GM11168 (cell line): ENCODE results near the gene CAMTA1.

Source experiments
- in situ Hi-C: fragments of 300-500 bp; cut with MboI; formaldehyde crosslinking; loops from one replicate; pipeline ENCODE4 v1.12.0; 2022; ENCODE audit warnings: low sequenced_read_pairs; ENCODE audit not compliant: unreplicated experiment

CAMTA1 gene

DNA sequence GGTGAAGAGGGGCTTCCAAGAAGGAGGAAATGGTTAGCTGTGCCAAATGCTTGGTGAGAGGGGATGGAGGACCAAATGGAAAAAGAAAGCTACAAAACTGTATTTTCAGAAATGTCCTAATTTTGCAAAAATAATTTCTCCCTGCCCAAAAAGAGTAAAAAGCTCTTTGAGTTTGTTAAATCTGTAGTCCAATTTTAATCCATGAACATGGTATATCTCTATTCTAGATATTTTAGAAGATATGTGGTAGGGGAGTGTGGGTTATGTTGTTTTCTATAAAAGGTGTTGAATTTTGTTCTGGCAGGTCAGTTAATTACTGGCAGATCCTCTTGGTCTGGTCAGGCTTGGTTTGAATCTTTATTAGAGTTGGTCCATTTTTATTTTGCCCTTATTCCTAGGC, 511.7 kb downstream of the CAMTA1 start:
- in situ Hi-C loops, result no loop called here

DNA sequence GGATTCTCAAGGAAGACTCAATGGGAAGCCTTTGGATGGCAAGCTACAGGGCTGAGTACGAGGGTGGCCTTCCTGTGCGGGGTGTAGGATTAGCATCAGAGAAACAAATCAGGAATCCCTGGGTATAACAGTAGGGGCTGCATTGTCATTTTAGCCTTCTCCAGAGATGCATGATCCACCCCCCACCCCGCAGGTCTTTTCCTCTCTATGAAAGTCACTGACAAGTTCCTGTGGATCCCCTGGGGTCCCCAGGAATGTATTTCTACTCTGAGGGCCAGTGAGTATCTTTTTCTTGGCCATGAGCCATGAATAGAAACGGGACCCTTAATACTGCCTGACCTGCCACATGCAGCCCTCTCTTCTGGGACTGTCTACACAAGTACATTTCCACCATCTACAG, 512.9 kb downstream of the CAMTA1 start:
- in situ Hi-C loops, result no loop called here

DNA sequence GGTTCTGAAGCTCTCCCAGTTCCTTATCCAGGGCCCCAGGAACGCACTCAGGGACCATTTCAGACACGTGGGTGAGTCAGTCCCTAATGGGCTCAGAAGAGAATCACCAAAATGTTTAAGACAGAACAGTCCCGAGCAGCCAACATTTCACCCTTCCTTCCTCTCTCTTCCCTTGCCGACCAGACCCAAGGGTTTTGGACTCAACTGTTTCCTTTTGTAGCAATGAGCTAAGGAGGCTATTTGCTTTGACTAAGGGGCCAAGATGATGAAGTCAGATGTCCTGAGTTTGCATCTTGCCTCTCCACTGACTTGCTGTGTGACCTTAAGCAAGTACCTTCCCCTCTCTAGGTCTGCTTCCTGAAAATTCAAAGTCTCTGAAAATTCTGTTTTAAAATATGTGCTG, 513.5 kb downstream of the CAMTA1 start:
- in situ Hi-C loops, result no loop called here

DNA sequence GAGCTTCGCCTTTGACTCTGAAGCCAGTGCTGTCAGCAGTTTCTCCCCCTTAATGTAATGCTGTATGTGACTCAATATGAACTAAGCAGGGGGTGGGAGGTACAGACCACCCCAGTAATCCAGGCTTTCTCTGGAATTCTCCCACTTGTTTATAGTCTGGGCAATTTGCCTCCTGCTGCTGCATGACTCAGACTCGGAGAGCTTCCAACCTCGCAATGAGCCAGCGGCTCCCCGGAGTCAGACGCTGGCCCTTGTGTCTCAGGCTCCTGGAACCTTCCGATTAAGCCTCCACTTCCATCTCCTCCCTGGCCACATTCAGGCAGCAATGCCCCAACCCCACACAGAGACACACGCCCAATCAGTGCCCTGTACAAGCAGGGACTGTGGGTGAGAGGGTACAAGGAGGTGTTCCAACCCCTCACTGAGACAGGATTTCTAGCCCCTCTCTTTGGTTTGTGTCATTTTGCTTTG, 514.1 kb downstream of the CAMTA1 start:
- in situ Hi-C loops, result no loop called here

DNA sequence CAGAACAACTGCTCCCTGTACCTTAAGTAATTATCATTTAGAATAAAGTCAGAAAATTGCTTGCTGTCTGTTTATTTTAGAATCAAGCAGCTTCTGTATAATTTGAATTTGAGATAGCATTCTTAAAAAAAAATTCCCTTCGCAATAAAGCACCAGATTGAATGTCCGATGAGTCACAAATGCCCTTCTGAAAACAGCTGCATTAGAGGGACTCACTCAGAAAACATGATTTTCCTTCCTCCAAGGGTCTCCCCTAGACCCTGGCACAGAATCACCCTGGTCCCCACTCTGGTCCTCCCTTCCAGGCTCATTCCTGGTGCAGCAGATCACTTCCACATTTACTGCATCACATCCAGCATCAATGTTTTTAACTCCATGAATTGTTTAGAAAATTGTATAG, 514.7 kb downstream of the CAMTA1 start:
- in situ Hi-C loops, result no loop called here

DNA sequence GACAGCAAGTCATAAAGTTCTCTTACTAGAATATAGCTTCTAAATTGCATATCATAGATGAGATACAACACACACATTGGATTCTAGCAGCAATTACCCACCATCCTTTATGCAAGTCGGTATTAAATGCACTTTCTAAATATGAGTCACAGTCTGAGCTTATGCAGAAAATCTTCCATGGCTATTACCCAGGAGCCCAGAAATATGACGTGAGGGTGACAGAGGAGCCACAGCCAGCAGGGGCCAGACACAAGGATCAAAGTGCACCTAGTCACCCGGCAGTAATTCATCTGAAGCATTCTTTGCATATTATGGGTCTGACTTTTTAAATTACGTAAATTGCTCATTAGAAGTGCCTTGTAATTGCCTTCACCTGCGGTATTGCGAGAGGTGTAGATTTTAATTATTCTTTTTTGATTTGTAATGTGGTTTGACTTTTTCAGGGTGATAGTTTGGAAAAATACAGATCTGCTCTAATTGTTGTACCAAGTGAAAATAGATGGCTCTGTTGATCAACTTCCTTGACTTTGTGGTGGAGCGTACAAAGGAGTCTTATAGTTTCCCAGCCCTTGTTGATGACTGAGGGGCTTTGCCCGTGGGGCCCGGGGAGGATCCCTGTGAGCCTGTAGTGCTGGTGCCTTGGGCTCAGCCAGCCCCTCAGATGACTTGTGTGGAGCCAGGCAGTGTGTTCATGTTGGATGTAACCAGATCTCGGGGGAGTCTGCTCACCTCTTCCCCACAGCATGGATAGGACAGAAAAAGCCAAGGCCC, 515.8 kb downstream of the CAMTA1 start:
- in situ Hi-C loops, result no loop called here

DNA sequence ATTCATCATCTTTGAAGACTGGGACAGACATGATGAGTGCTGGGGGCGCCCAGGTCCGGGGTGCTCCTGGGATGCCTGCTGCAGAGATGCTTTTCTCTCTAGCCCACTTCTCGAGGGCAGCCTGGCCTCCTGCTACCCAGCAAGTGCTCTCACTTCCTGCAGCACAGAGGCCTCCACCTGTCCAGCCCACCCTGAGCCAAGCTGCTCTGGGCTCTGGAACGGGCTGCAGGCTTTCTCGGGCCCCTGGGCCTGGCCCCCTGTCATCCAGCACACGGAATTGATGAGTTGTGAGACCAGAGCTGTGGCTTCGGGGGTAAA, 516.4 kb downstream of the CAMTA1 start:
- in situ Hi-C loops, result no loop called here

DNA sequence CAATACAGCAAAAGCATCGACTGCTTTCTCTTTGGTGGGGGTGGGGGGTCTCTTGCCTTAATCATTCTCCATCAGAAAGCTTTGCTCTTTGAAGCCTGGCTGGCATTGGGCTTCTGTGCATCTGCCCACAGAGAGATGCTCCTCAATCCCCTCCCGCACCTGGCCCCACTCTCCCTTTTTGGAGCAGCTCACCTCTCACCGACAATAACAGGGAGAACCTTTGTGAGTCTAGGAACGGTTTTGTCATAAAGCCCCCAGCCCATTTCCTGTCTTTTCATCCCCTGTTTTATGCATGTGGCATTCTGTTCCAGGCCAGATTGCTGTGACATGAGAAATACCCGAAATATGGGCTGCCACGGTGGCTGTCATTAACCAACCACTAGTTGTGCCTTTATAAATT, 516.9 kb downstream of the CAMTA1 start:
- in situ Hi-C loops, result no loop called here

DNA sequence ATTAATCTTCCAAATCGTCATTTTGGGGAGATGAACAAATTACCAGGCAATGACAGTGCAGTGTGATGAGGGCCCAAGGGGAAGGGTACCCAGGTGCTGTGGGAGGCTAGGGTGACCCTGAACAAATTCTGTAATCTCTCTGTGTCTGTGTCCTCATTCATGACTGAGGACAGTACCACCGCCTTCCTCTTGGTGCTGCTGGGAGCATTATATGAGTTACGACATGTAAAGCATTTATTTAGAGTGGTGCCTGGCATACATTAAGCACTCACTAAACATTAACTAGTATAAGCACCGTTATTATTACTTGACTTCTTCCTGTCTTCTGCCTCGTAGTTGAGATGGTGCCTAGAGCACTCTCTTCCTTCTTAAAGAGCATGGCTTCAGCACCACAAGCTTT, 517.6 kb downstream of the CAMTA1 start:
- in situ Hi-C loops, result no loop called here

DNA sequence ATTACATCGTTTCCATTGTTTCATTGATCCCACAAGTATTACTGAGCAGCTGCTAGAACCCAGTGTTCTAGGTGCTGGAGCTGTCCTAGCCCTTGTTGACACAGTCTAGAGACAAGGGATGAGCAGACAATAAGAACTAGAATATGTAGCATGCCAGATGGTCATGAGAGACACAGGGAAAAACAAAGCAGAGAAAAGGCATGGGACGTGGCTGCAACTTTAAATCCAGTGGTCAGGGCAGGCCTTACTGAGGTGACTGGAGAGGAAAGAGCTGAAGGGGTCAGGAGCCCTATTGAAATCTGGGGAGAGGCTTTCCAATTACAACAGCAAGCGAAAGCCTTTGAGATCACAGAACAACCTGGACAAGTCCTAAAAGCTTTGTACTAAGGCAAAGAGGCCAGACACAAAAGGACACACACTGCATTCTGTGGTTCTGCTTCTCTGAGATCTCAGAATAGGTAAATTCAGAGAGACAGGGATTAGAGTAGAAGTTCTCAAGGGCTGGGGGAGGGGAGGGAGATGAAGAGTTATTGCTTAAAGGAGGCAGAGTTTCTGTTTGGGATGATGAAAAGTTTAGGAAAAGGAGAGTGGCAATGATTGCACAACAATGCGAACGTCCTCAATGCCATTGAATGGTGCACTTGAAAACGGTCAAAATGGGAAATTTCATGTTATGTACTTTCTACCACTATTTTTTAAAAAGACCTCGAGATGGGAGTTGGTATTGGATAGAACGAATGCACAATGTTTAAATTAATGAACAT, 518.5 kb downstream of the CAMTA1 start:
- in situ Hi-C loops, result no loop called here

DNA sequence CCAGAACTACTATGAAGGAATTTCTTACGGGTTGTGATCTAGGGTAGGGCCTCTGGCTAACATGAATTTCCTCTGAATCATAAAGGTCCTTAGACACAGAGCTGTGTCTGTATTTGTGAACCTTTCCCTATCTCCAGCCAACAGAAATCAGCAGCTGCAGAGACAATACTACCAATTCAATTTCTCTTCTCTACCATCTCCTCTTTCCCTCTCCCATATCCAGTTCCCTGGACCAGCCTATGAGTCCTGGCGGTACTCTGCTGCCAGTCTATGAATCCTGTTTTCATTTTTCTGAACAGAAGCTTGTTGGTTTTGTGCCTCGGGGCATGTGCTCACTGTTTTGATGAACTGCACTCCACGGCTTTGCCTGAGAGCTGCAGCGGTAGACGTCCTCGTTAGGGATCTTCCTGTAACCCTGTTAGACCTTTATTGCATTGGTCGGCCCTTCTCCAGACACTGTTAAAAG, 527.9 kb downstream of the CAMTA1 start:
- in situ Hi-C loops, result loop anchor here (10.0 kb wide), 1 partner anchor 48 kb away; no protein-coding TSS in a partner anchor

DNA sequence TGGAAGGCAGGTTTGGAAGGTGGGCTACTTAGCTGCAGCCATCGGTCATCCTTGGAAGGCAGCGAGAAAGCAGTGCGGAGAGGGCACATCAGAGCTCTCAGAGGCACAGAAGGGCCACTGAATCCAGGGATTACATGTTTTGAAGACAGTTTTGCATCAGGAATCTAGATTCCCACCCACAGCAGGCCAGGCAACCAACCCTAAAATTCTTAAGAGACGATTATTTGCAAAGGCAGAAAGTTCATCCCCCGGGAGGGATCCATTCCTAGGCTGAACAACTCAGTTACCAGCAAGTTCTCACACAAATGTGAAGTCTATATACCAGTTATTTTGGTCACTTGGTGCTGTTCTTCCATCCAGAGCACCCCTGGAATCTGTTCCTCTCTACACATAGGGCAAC, 528.6 kb downstream of the CAMTA1 start:
- in situ Hi-C loops, result loop anchor here (10.0 kb wide), 1 partner anchor 49 kb away; no protein-coding TSS in a partner anchor

DNA sequence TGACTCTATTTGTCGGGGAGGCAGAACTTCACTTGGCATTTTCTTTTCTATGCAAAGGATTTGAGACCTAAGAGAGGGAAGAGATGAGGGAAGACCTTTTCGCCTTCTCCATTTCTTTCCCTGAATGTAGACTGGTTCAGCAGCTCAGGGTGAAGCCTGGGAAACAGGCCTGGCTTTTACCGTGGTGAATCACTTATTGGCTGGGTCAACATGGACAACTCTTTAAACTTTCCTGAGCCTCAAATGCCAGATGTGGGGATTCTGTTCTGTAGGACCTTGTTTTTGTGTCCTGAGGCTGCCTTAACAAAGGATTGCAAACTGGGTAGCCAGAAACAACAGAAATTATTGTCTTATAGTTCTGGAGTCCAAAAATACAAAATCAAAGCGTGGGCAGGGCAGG, 530.1 kb downstream of the CAMTA1 start:
- in situ Hi-C loops, result loop anchor here (10.0 kb wide), 1 partner anchor 51 kb away; no protein-coding TSS in a partner anchor

DNA sequence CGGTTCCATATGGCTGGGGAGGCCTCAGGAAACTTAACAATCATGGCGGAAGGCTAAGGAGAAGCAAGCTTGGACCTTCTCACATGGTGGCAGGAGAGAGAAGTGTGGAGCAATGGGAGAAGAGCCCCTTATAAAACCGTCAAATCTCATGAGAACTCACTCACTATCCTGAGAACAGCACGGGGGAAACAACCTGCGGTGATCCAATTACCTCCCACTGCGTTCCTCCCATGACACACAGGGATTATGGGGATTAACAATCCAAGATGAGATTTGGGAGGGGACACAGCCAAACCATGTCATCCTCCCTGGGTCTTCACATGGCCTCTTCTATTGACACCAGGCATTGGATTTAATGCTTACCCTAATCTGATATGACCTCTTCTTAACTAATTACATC, 530.7 kb downstream of the CAMTA1 start:
- in situ Hi-C loops, result loop anchor here (10.0 kb wide), 1 partner anchor 51 kb away; no protein-coding TSS in a partner anchor

DNA sequence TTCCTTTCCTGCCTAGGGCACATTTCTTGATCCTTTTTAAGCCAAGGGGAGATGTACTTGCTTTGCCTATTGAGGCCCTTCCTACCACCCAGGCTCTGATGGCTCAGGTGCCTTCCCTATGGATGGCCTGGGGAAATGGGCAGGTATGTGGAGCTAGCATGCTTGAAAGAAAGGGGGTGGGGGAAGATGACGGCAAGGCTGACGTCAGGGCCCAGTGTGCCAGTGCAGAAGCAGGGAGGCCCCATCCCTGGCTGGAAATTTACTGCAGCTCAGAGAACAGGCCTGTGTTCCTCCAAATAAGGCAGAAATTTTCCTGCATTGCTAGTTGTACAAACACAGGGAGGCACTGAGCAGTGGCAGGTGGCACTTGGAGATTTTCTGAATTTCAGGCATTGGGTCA, 532.6 kb downstream of the CAMTA1 start:
- in situ Hi-C loops, result loop anchor here (10.0 kb wide), 1 partner anchor 53 kb away; no protein-coding TSS in a partner anchor

DNA sequence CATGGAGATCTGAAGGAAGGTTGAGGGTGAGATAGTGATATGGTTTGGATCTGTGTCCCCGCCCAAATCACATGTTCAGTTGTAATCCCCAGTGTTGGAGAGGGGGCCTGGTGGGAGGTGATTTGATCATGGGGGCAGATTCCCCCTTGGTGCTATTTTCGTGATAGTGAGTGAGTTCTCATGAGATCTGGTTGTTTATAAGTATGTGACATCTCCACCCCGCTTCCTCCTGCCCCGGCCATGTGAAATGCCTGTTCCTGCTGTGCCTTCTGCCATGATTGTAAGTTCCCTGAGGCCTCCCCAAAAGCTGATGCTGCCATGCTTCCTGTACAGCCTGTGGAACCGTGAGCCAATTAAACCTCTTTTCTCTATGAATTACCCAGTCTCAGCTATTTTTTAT, 533.9 kb downstream of the CAMTA1 start:
- in situ Hi-C loops, result loop anchor here (10.0 kb wide), 1 partner anchor 54 kb away; no protein-coding TSS in a partner anchor

DNA sequence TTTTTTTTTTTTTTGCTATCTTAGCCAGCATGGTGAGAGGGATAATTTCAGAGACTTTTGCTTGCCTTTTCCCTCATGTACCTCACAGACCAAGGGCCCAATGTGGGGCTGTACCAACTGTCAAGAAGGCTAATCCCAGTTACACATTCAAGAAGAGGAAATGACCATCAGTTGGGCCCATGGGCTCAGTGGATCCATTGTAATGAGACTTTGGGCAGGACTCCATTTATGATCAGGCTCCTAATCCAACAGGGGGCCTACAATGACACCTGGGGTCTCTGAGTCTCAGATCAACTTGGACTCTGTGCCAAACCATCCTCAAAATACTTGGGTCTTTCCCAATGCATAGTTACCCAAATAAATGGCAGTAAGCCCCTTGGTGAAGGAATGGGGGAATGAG, 535.4 kb downstream of the CAMTA1 start:
- in situ Hi-C loops, result no loop called here

DNA sequence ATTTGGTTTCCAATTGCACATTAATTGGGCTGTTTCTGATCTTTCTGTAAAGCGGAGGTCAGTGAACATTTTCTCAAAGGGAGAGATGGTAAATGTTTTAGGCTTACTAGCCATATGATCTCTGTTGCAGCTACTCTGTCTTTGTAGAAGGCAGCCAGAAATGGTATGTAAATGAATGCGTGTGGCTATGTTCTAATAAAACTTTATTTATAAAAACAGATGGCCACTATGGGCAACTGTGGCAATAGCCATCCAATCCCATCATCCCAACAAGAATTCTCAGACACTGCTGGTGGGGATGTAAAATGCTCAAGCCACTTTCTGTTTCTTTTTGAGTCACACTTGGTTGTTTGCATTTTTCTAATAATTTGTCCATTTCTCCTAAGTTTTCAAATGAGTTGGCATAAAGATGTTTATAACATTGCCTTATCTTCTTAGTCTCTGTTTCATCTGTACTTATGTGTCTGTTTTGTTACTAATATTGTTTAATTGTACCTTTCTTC, 537.1 kb downstream of the CAMTA1 start:
- in situ Hi-C loops, result no loop called here

DNA sequence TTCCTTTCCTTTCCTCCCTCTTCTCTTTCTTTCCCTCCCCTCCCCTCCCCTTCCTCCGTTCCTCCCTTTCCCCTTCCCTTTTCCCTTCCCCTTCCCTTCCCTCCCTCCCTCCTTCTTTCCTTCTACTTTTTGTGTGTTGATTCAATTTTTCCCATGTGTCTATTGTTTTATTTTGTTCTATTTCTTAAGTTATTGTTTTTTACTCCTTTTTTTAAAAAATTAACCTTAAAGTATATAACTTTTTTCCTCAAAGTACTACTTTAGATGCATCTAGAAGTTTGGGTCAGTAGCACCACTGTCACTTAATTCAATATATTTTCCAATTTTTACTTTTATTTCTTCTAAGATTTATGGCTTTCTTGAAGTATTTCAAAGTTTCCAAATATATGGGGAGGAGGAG, 537.7 kb downstream of the CAMTA1 start:
- in situ Hi-C loops, result no loop called here

DNA sequence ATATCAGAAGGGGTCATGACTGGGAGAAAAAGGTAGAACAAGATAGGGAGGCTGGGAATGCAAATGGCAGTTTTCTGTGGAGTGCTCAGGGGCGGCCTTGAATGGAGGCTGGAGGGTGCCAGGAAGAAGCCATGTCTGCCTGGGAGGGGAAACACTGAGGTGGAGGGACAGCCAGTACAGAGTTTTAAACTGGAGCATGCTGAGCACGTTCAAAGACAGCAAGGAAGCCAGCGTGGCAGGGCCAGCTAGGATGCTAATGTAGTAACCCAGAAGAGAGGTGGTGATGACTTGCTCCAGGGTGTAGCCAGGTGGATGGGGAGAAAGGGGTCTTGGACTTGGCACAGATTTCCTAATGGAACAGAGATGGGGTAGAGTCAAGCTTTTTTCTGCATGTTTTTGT, 540.0 kb downstream of the CAMTA1 start:
- in situ Hi-C loops, result no loop called here

DNA sequence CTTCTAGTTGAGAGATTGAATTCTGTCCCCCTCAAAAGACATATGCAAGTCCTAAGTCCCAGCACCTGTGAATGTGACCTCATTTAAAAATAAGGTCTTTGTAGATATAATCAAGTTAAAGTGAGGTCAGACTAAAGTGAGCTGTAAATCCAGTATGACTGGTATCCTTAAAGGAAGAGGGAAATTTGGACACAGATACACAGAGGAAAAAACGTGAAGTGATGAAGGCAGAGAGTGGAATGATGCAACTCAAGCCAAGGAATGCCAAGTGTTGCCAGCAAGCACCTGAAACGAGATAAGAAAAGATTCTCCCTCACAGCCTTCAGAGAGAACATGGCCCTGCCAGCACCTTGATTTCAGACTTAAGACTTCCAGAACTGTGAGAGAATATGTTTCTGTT, 541.1 kb downstream of the CAMTA1 start:
- in situ Hi-C loops, result no loop called here
